ENCODE results near the gene FBXL17.

- TF ChIP-seq ZNF76 (tag by site-specific recombination; IDR thresholded peaks at IDR 0.05; ENCODE audit: borderline replicate concordance, low read depth) = no peak
- no peak for TF ChIP-seq ZNF658 (tag by site-specific recombination; IDR thresholded peaks at IDR 0.05)
- no peak for TF ChIP-seq CTCF (tag by site-specific recombination; IDR thresholded peaks at IDR 0.05)
- TF ChIP-seq GFI1B (tag by site-specific recombination; IDR thresholded peaks at IDR 0.05) = no peak
- no peak for TF ChIP-seq ZFP69B (tag by site-specific recombination; IDR thresholded peaks at IDR 0.05)
- no peak for TF ChIP-seq ZNF473 (tag by site-specific recombination; IDR thresholded peaks at IDR 0.05)
- TF ChIP-seq ZNF280D (tag by site-specific recombination; IDR thresholded peaks at IDR 0.05) = no peak
Observed at GRCh38 chr5:107832746-107833145, 549.2 kb downstream of the FBXL17 start.
